KOPT-K1 (cell line): ENCODE measurements around the gene ODAD4.

ENCODE experiments used
- H3K27ac ChIP-seq: fragments of 200-600 bp; sonication (generic); 2 replicates; pipeline ENCODE4 v1.5.1; 2016; ENCODE audit warnings: antibody characterized with exemption, mild to moderate bottlenecking, low read depth, low read length; ENCODE audit not compliant: poor library complexity, severe bottlenecking
- H3K36me3 ChIP-seq: fragments of 200-600 bp; sonication (generic); 2 replicates; pipeline ENCODE4 v1.5.1; 2017; ENCODE audit warnings: antibody characterized with exemption, mild to moderate bottlenecking, low read length, moderate library complexity; ENCODE audit not compliant: insufficient read depth
- H3K9me3 ChIP-seq: fragments of 200-600 bp; sonication (generic); 2 replicates; pipeline ENCODE4 v1.5.1; 2017; ENCODE audit warnings: antibody characterized with exemption, low read length, mild to moderate bottlenecking; ENCODE audit not compliant: insufficient read depth, poor library complexity, severe bottlenecking

Gene ODAD4

GRCh38 chr17:41930009-41930832 is at the start of gene ODAD4:
Gene ODAD4, plus strand, starts transcription at chr17:41930617. Its CDS starts 107 bp downstream, at chr17:41930724.
- H3K36me3 ChIP-seq, result no peaks in the 10 kb centered on the region
- H3K27ac ChIP-seq, result peak within 1 kb of the TSS; percentile 65
- H3K9me3 ChIP-seq, result no peaks in the 10 kb centered on the region

- no peak overlapping the region for H3K27ac ChIP-seq
- H3K9me3 ChIP-seq, result no peaks in the 10 kb centered on the region
- H3K36me3 ChIP-seq, result peaks cover 100% of the 10 kb centered on the region
Measured at GRCh38 chr17:41882756-41883155, 47.7 kb upstream of the ODAD4 start.

GRCh38 chr17:41885733-41886132 is 44.7 kb upstream of the ODAD4 start:
- peaks cover 97% of the 10 kb centered on the region for H3K36me3 ChIP-seq
- H3K9me3 ChIP-seq, result no peaks in the 10 kb centered on the region
- no peak overlapping the region for H3K27ac ChIP-seq

GRCh38 chr17:41888332-41888965 is 42.0 kb upstream of the ODAD4 start:
- Histone ChIP-seq H3K36me3 (peaks cover 97% of the 10 kb centered on the region), H3K9me3 (no peaks in the 10 kb centered on the region), H3K27ac (no peak overlapping the region)

- H3K27ac ChIP-seq, result no peak overlapping the region
- H3K36me3 ChIP-seq, result peaks cover 97% of the 10 kb centered on the region
- no peaks in the 10 kb centered on the region for H3K9me3 ChIP-seq
Measured at GRCh38 chr17:41891135-41892020, 39.0 kb upstream of the ODAD4 start.

- H3K27ac ChIP-seq, result no peak overlapping the region
- H3K36me3 ChIP-seq, result peaks cover 97% of the 10 kb centered on the region
- no peaks in the 10 kb centered on the region for H3K9me3 ChIP-seq
Measured at GRCh38 chr17:41892021-41892376, 38.4 kb upstream of the ODAD4 start.

GRCh38 chr17:41893384-41893783 is 37.0 kb upstream of the ODAD4 start:
- peaks cover 97% of the 10 kb centered on the region for H3K36me3 ChIP-seq
- no peak overlapping the region for H3K27ac ChIP-seq

GRCh38 chr17:41894791-41895331 is 35.6 kb upstream of the ODAD4 start:
- Histone ChIP-seq H3K27ac (no peak overlapping the region), H3K36me3 (peaks cover 97% of the 10 kb centered on the region), H3K9me3 (no peaks in the 10 kb centered on the region)

More at GRCh38 chr17:41893384-41893783, 37.0 kb upstream of the ODAD4 start:
- H3K9me3 ChIP-seq, result no peaks in the 10 kb centered on the region

GRCh38 chr17:41895617-41896016 is 34.8 kb upstream of the ODAD4 start:
- peaks cover 99% of the 10 kb centered on the region for H3K36me3 ChIP-seq
- H3K27ac ChIP-seq, result no peak overlapping the region
- H3K9me3 ChIP-seq, result no peaks in the 10 kb centered on the region

- Histone ChIP-seq H3K36me3 (peaks cover 99% of the 10 kb centered on the region), H3K27ac (no peak overlapping the region), H3K9me3 (no peaks in the 10 kb centered on the region)
Measured at GRCh38 chr17:41896726-41897125, 33.7 kb upstream of the ODAD4 start.

GRCh38 chr17:41901646-41902045 is 28.8 kb upstream of the ODAD4 start:
- Histone ChIP-seq H3K36me3 (peaks cover 99% of the 10 kb centered on the region), H3K9me3 (no peaks in the 10 kb centered on the region)

GRCh38 chr17:41904242-41904841 is 26.1 kb upstream of the ODAD4 start:
- no peak overlapping the region for H3K27ac ChIP-seq
- H3K9me3 ChIP-seq, result no peaks in the 10 kb centered on the region
- peaks cover 99% of the 10 kb centered on the region for H3K36me3 ChIP-seq

More at GRCh38 chr17:41901646-41902045, 28.8 kb upstream of the ODAD4 start:
- H3K27ac ChIP-seq, result no peak overlapping the region

- peaks cover 100% of the 10 kb centered on the region for H3K36me3 ChIP-seq
Measured at GRCh38 chr17:41905172-41905571, 25.2 kb upstream of the ODAD4 start.

GRCh38 chr17:41906465-41907184 is 23.8 kb upstream of the ODAD4 start:
- Histone ChIP-seq H3K9me3 (no peaks in the 10 kb centered on the region), H3K27ac (no peak overlapping the region), H3K36me3 (peaks cover 100% of the 10 kb centered on the region)

More at GRCh38 chr17:41905172-41905571, 25.2 kb upstream of the ODAD4 start:
- H3K27ac ChIP-seq, result no peak overlapping the region
- no peaks in the 10 kb centered on the region for H3K9me3 ChIP-seq
